AG10803 (cell line): ENCODE results near the gene ZNF609.
A peak's percentile ranks its signal among the peaks of the same experiment; 100 is the strongest.
"Not testable (repeated sequence)": the region's sequence is repeated elsewhere in the genome, so short reads cannot be mapped to it uniquely, and the experiment has no call there.

Source experiments
- DNase-seq: peaks from one replicate; pipeline ENCODE4 v3.0.0; 2010; ENCODE audit warnings: low read depth
- H3K4me3 ChIP-seq: 2 replicates; pipeline ENCODE4 v1.5.1; 2011; ENCODE audit warnings: mild to moderate bottlenecking, low read length, control low read depth
- CTCF ChIP-seq: conservative IDR thresholded peaks from 2 replicates; pipeline ENCODE4 v1.5.1; 2011; ENCODE audit warnings: mild to moderate bottlenecking, low read length, control low read depth, inconsistent platforms

The ZNF609 gene

GRCh38 chr15:64629063-64629462, 168.7 kb downstream of the ZNF609 start:
- no peak overlapping the region for H3K4me3 ChIP-seq
- TF ChIP-seq CTCF = no peak
- DNase-seq = no peak

GRCh38 chr15:64630396-64631107, 170.2 kb downstream of the ZNF609 start:
- no peak overlapping the region for H3K4me3 ChIP-seq
- TF ChIP-seq CTCF = no peak
- no peak for DNase-seq

- DNase-seq, H3K4me3 ChIP-seq: not testable (repeated sequence)
Observed at GRCh38 chr15:64632639-64633038, 172.3 kb downstream of the ZNF609 start.

- TF ChIP-seq CTCF = no peak
- DNase-seq = no peak
- H3K4me3 ChIP-seq = no peak overlapping the region
Observed at GRCh38 chr15:64633332-64633731, 173.0 kb downstream of the ZNF609 start.

GRCh38 chr15:64634027-64634426, 173.6 kb downstream of the ZNF609 start:
- no peak for TF ChIP-seq CTCF
- DNase-seq = no peak
- H3K4me3 ChIP-seq = no peak overlapping the region

- TF ChIP-seq CTCF = no peak
- no peak for DNase-seq
- no peak overlapping the region for H3K4me3 ChIP-seq
Observed at GRCh38 chr15:64634576-64635498, 174.5 kb downstream of the ZNF609 start.

GRCh38 chr15:64635499-64636495, 175.4 kb downstream of the ZNF609 start:
- DNase-seq = peak; percentile 68
- TF ChIP-seq CTCF = no peak
- H3K4me3 ChIP-seq = no peak overlapping the region
